ENCODE results near the gene EXOC7.
"Not testable (repeated sequence)": the region's sequence is repeated elsewhere in the genome, so short reads cannot be mapped to it uniquely, and the experiment has no call there.

EXOC7 gene

GRCh38 chr17:76076146-76076764 is 27.3 kb downstream of the EXOC7 start:
- Mint-ChIP-seq H3K27ac (no peak overlapping the region), H3K27me3 (peaks cover 25 to 44% of the 10 kb centered on the region in 2 donors), H3K9me3 (no peaks in the 10 kb centered on the region), H3K4me3 (peak overlapping the region; percentile 74 to 75), H3K36me3 (ENCODE audit: insufficient read depth) (peaks cover 4% of the 10 kb centered on the region), H3K4me1 (ENCODE audit: low read depth in 2 of 2) (peaks cover 26 to 36% of the 10 kb centered on the region in 2 donors)
- no peak for ATAC-seq (replicated peaks)
- no peak for DNase-seq

- Mint-ChIP-seq H3K4me1 (ENCODE audit: low read depth in 2 of 2) (peaks cover 32 to 38% of the 10 kb centered on the region in 2 donors), H3K4me3 (peak overlapping the region; percentile 65 to 74), H3K9me3 (no peaks in the 10 kb centered on the region), H3K27me3 (peaks cover 25 to 44% of the 10 kb centered on the region in 2 donors), H3K36me3 (ENCODE audit: insufficient read depth) (peaks cover 5% of the 10 kb centered on the region), H3K27ac (no peak overlapping the region)
- DNase-seq (no peak), ATAC-seq (replicated peaks) (no peak)
Measured at GRCh38 chr17:76075364-76076145, 28.0 kb downstream of the EXOC7 start.

GRCh38 chr17:76074390-76075363 is 28.9 kb downstream of the EXOC7 start, which contains the start of gene GALR2:
Gene GALR2 (plus strand): TSS chr17:76074781. CDS start chr17:76074884, 103 bp downstream.
- H3K9me3 Mint-ChIP-seq, result no peaks in the 10 kb centered on the region
- H3K4me1 Mint-ChIP-seq (ENCODE audit: low read depth in 2 of 2), result peaks cover 39 to 45% of the 10 kb centered on the region in 2 donors
- DNase-seq, result no peak

GRCh38 chr17:76072148-76072858 is 31.3 kb downstream of the EXOC7 start, which contains the start of gene SRP68:
Gene SRP68 (minus strand): TSS chr17:76072517. CDS start chr17:76072491, 26 bp downstream.
- Mint-ChIP-seq H3K36me3 (ENCODE audit: insufficient read depth) (peaks cover 31% of the 10 kb centered on the region), H3K27ac (peak within 1 kb of the TSS; percentile 97 to 98), H3K4me3 (peak within 1 kb of the TSS; percentile 95 to 97), H3K9me3 (no peaks in the 10 kb centered on the region), H3K4me1 (ENCODE audit: low read depth in 2 of 2) (peaks cover 33 to 35% of the 10 kb centered on the region in 2 donors), H3K27me3 (peaks cover 24 to 29% of the 10 kb centered on the region in 2 donors)
- DNase-seq (peak; percentile 68 to 75 (median 70)), ATAC-seq (replicated peaks) (peak; percentile 88)

More at GRCh38 chr17:76074390-76075363, 28.9 kb downstream of the EXOC7 start, which contains the start of gene GALR2:
- peak within 1 kb of the TSS; percentile 65 to 74 for H3K4me3 Mint-ChIP-seq
- H3K36me3 Mint-ChIP-seq (ENCODE audit: insufficient read depth), result peaks cover 14% of the 10 kb centered on the region
- H3K27ac Mint-ChIP-seq, result no peak within 1 kb of the TSS
- H3K27me3 Mint-ChIP-seq, result peaks cover 25 to 44% of the 10 kb centered on the region in 2 donors
- ATAC-seq (replicated peaks), result no peak

- no peaks in the 10 kb centered on the region for H3K9me3 Mint-ChIP-seq
- DNase-seq (no peak), ATAC-seq (replicated peaks) (peak; percentile 17)
- H3K4me3 Mint-ChIP-seq, result peak overlapping the region; percentile 95 to 97
- peaks cover 38% of the 10 kb centered on the region for H3K36me3 Mint-ChIP-seq (ENCODE audit: insufficient read depth)
- H3K27ac Mint-ChIP-seq, result peak overlapping the region; percentile 97 to 98
- H3K4me1 Mint-ChIP-seq (ENCODE audit: low read depth in 2 of 2), result peaks cover 29 to 32% of the 10 kb centered on the region in 2 donors
- peaks cover 17 to 22% of the 10 kb centered on the region in 2 donors for H3K27me3 Mint-ChIP-seq
Measured at GRCh38 chr17:76071531-76072147, 31.9 kb downstream of the EXOC7 start.

GRCh38 chr17:76065775-76066174 is 37.8 kb downstream of the EXOC7 start:
- peaks cover 19 to 22% of the 10 kb centered on the region in 2 donors for H3K4me1 Mint-ChIP-seq (ENCODE audit: low read depth in 2 of 2)
- no peak for DNase-seq
- H3K9me3 Mint-ChIP-seq, result no peaks in the 10 kb centered on the region
- no peak overlapping the region for H3K4me3 Mint-ChIP-seq
- no peaks in the 10 kb centered on the region for H3K27me3 Mint-ChIP-seq
- peaks cover 90% of the 10 kb centered on the region for H3K36me3 Mint-ChIP-seq (ENCODE audit: insufficient read depth)
- H3K27ac Mint-ChIP-seq, result no peak overlapping the region
- ATAC-seq (replicated peaks), result no peak

GRCh38 chr17:76063875-76064546 is 39.6 kb downstream of the EXOC7 start:
- ATAC-seq (replicated peaks) (peak; percentile 71), DNase-seq (no peak)
- Mint-ChIP-seq H3K4me1 (ENCODE audit: low read depth in 2 of 2) (peaks cover 10 to 13% of the 10 kb centered on the region in 2 donors), H3K27me3 (no peaks in the 10 kb centered on the region), H3K9me3 (no peaks in the 10 kb centered on the region), H3K4me3 (peak overlapping the region; percentile 24 to 50), H3K27ac (peak overlapping the region; percentile 76 to 93), H3K36me3 (ENCODE audit: insufficient read depth) (peaks cover 95% of the 10 kb centered on the region)

- H3K36me3 Mint-ChIP-seq (ENCODE audit: insufficient read depth), result peaks cover 93% of the 10 kb centered on the region
- H3K27ac Mint-ChIP-seq; ATAC-seq (replicated peaks); H3K27me3 Mint-ChIP-seq; H3K4me1 Mint-ChIP-seq (ENCODE audit: low read depth in 2 of 2); H3K9me3 Mint-ChIP-seq; DNase-seq; H3K4me3 Mint-ChIP-seq: not testable (repeated sequence)
Measured at GRCh38 chr17:76058264-76058663, 45.3 kb downstream of the EXOC7 start.

- H3K9me3 Mint-ChIP-seq, result no peaks in the 10 kb centered on the region
- H3K4me3 Mint-ChIP-seq, result no peak overlapping the region
- peaks cover 90% of the 10 kb centered on the region for H3K36me3 Mint-ChIP-seq (ENCODE audit: insufficient read depth)
- ATAC-seq (replicated peaks), result no peak
- H3K27me3 Mint-ChIP-seq, result no peaks in the 10 kb centered on the region
- peak overlapping the region in 1 of 2 donors; percentile 52 for H3K27ac Mint-ChIP-seq
- peaks cover 0 to 3% of the 10 kb centered on the region in 2 donors for H3K4me1 Mint-ChIP-seq (ENCODE audit: low read depth in 2 of 2)
- no peak for DNase-seq
Measured at GRCh38 chr17:76056882-76057281, 46.7 kb downstream of the EXOC7 start.

- H3K36me3 Mint-ChIP-seq (ENCODE audit: insufficient read depth), result peaks cover 84% of the 10 kb centered on the region
Measured at GRCh38 chr17:76054112-76054476, 49.5 kb downstream of the EXOC7 start.

GRCh38 chr17:76053246-76054111 is 50.1 kb downstream of the EXOC7 start:
- Mint-ChIP-seq H3K9me3 (no peaks in the 10 kb centered on the region), H3K27me3 (no peaks in the 10 kb centered on the region), H3K36me3 (ENCODE audit: insufficient read depth) (peaks cover 84% of the 10 kb centered on the region), H3K4me3 (no peak overlapping the region), H3K27ac (peak overlapping the region in 1 of 2 donors; percentile 25), H3K4me1 (ENCODE audit: low read depth in 2 of 2) (peaks cover 7 to 16% of the 10 kb centered on the region in 2 donors)
- DNase-seq (no peak), ATAC-seq (replicated peaks) (no peak)

More at GRCh38 chr17:76054112-76054476, 49.5 kb downstream of the EXOC7 start:
- Mint-ChIP-seq H3K9me3 (no peaks in the 10 kb centered on the region), H3K4me3 (no peak overlapping the region), H3K27me3 (no peaks in the 10 kb centered on the region), H3K27ac (no peak overlapping the region), H3K4me1 (ENCODE audit: low read depth in 2 of 2) (peaks cover 5 to 15% of the 10 kb centered on the region in 2 donors)
- no peak for DNase-seq
- ATAC-seq (replicated peaks), result no peak

Measured in effector memory CD8-positive, alpha-beta T cell (primary cell).